HG02885 (cell line): ENCODE results near the gene CEP162.
A peak's percentile ranks its signal among the peaks of the same experiment; 100 is the strongest.
"Not testable (repeated sequence)": the region's sequence is repeated elsewhere in the genome, so short reads cannot be mapped to it uniquely, and the experiment has no call there.

ENCODE experiments used
- ATAC-seq: cut with Tn5 transposase; IDR thresholded peaks from one replicate; pipeline ENCODE4 v1.9.1; 2021; ENCODE audit warnings: mild to moderate bottlenecking; ENCODE audit not compliant: unreplicated experiment, poor library complexity

CEP162 gene

DNA sequence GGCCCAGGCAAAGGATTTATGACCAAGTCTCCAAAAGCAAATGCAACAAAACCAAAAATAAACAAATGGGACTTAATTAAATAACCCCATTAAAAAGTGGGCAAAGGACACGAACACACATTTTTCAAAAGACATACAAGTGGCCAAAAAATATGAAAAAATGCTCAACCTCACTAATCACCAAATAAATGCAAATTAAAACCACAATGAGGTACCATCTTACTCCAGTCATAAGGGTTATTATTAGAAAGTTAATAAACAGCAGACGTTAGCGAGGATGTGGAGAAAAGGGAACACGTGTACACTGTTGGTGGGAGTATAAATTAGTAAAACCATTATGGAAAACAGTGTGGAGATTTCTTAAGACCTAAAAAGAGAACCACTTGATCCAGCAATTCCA, 71.1 kb downstream of the CEP162 start:
- no peak for ATAC-seq

DNA sequence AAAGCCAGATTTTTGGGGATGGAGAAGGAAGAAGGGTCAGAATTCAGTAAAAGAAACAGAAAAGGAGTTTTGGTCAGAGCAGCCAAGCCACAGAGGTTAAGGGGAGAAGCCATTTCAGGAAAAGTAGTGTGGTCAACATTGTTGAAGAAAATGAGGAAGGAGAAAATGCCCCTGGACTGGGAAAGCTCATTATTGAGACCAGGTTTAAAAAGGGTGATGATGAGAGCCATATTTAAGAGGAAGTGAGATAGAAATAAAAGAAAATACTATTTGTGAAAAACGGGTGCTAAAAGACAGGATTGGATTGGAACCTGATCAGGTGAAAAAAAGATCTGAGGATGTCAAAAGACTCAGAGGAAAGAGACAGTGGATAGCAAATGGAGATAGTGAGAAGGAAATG, 75.8 kb downstream of the CEP162 start:
- ATAC-seq: no peak

DNA sequence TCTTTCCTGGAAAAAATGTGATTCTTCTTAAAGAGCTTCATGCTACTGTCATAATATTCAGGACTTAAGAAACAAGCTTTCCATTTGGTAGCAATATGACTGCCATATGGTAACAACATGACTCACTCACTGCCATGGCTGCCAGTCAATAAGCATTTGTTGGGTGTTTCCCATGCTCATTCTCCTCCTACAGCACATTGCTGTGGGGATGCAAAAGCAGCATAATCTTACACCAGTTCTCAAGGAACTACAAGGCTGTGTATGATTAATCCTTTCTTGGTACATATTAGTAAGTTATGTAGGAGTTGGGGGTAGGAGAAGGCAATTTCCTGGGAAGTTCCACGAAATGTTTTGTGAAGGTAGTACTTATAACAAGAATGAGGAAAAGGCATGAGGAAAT, 76.7 kb downstream of the CEP162 start:
- peak; percentile 59 for ATAC-seq

DNA sequence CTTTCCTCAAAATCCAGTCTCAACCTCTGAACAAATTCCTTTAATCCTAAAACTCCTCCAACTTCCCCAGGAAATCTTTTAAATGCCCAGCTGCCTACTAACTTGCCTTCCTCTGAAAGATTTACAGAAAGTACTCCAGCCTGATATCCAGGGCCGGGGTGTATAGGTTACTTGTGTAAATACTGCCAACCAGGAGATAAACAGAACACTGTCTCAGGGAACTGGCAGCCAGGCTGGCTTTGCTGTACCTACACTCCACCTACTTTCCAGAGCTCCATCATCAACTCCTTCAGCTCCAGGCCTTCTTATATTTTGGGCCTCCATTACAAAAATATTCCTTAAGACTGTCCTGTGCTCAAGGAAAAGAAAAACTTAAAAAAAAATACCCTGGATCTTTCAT, 85.9 kb downstream of the CEP162 start:
- ATAC-seq: no peak

DNA sequence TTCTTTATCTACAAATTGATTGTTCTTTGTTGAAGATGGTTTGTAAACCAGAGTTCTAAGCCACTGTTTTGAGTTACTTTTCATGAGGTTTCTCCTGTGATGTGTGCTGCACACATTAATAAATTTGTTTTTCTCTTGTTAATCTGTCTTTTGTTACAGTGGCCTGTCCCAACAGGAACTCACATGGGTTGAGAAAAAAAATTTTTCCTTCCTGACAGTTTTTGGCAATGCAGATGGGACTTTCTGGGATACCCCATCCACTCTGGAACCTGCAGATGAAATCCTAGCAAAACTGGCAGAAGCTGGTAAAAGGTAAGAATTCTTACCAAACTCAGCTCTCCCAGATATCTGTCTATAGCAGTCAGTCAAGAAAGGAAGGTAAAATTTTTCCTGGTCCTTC, 88.1 kb downstream of the CEP162 start:
- no peak for ATAC-seq

DNA sequence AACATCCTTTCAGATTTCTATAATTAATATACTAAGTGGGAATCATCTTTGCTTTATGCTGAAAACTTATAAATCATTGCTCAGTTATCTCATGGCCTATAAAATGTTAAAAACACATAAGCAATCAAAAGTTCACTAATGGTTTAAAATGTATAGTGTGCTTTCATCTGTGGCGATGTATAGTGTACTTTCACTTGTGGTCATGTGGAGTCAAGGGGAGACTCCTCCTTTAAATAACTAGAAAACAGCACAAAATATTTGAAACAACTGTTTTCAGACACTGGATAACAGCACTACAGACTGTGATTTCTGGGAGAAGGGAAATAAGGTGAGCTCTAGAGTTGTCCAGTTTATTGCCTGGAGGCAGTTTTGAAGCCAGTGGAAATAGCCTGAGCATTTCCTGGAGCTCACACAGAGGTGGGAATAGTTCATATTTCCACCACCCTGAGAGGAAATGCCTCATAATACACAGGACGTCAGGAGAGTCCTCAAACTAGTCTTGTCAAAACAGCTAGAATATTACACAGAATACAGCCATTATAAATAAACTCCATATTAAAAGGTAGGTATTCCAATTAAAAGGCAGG, 89.4 kb downstream of the CEP162 start:
- ATAC-seq: peak; percentile 58

DNA sequence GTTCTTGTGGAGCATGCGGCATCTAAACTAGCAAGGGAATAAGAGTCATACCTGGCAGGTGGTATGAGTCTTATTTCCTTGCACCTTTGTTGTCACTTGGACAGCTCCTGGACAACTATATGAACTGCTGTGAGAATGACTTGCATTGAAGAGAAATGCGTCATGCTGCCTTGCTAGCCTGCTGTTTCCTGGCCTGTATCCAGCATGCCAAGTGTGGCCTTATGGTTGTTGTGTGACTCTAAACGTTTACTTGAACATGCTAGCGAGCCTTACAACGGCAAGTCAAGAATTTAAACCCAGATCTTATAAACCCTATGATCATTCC, 90.4 kb downstream of the CEP162 start:
- no peak for ATAC-seq

DNA sequence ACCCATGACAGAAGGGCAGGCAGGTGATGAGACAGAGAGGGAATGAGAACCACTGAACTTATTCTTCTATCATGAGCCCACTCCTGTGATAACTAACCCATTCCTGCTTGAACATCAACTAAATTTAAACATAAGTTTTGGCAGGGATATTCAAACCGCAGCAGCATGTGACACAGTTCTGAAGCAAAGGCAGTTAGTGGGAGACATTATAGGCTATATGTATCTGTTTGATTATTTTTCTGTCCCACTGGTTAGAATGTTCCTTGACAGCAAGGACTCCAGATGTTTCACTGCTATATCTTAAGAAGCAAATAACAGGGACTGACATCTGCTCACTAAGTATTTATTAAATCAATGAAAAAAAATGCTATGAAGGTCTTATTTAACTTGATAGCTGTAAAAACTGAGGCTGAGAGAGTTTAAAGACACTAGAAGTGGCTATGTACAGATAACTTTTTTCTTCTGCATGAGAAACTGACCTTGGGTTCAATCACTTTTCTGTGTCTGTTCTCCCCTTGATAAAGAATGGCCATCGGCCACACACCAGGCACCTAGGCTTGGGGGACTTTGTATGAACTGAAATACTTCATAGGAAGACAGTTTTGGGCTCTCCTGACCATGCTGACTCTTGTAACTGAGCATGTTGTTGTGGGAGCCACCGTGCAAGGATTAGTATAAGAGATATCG, 90.9 kb downstream of the CEP162 start:
- ATAC-seq: no peak

DNA sequence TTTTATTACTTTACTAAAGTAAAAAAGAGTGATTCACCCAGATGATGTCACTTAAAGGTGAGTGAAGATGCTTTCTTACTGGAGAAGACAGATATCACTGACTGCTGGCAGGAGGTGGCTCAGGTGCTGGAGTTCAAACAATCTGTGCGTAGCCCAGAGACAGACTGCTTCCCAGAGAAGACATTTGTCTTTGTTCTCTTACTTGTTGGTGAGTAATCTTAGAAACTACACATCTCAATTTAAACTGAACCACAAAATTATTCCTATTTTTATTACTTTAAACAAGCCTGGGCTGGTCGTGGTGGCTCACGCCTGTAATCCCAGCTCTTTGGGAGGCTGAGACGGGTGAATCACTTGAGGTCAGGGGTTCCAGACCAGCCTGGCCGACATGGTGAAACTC, 92.2 kb downstream of the CEP162 start:
- ATAC-seq: no peak

DNA sequence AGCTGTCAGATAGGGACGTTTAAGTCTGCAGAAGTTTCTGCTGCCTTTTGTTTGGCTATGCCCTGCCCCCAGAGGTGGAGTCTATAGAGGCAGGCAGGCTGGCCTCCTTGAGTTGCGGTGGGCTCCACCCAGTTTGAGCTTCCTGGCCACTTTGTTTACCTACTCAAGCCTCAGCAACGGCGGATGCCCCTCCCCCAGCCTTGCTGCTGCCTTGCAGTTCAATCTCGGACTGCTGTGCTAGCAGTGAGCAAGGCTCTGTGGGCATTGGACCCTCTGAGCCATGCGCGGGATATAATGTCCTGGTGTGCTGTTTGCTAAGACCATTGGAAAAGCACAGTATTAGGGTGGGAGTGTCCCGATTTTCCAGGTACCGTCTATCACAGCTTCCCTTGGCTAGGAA, 94.1 kb downstream of the CEP162 start:
- ATAC-seq: not testable (repeated sequence)

DNA sequence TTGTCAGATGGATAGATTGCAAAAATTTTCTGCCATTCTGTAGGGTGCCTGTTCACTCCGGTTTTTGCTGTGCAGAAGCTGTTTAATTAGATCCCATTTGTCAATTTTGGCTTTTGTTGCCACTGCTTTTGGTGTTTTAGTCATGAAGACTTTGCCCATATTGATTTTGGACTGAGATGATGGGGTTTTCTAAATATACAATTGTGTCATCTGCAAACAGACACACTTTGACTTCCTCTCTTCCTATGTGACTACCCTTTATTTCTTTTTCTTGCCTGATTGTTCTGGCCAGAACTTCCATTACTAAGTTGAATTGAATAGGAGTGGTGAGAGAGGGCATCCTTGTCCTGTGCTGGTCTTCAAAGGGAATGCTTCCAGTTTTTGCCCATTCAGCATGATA, 97.9 kb downstream of the CEP162 start:
- ATAC-seq: not testable (repeated sequence)

DNA sequence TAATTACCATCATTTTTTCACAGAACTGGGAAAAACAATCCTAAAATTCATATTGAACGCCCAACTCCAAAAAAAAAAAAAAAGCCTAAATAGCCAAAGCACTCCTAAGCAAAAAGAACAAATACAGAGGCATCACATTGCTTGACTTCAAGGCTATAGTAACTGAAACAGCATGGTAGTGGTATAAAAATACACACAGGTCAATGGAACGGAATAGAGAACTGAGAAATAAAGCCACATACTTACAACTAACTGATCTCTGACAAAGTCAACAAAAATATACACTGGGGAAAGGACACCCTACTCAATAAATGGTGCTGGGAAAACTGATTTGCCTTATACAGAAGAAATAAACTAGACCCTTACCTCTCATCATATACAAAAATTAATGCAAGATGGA, 104.3 kb downstream of the CEP162 start:
- peak; percentile 72 for ATAC-seq

DNA sequence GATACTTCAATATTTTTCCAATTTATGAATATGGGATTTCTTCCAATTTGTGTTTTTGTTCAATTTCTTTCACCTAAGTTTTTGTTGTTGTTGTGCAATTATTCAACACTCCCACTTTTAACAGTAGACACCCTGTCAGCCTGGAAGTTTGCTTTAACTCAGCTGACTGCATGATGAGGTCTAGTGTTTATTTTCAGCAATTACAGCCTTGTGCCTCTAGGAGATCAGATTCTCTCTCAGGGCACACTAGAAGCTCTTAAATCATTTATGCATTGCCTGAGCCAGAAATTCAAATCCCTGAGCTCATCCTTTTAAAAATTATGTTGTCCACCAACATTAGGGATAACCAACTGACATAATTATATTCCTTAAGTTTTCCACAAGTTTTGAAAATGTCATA, 108.2 kb downstream of the CEP162 start:
- no peak for ATAC-seq

DNA sequence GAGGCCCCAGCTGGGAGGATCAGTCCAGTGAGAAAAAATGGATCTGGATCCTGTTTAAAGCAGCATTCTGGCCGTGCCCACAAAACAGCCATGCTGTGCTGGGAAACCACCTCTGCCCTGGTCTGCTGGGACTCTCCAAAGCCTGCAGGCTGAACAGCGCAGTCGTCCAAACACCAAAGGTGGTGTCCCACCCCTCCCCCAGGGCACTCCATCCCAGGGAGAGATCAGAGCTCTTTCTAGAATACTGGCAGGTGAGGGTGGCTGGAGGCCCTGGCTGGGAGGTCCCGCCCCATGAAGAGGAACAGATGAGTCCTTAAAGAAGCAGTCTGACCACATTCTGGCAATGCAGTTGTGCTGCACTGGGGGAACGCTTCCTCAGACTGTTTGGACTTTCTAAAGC, 109.3 kb downstream of the CEP162 start:
- no peak for ATAC-seq

DNA sequence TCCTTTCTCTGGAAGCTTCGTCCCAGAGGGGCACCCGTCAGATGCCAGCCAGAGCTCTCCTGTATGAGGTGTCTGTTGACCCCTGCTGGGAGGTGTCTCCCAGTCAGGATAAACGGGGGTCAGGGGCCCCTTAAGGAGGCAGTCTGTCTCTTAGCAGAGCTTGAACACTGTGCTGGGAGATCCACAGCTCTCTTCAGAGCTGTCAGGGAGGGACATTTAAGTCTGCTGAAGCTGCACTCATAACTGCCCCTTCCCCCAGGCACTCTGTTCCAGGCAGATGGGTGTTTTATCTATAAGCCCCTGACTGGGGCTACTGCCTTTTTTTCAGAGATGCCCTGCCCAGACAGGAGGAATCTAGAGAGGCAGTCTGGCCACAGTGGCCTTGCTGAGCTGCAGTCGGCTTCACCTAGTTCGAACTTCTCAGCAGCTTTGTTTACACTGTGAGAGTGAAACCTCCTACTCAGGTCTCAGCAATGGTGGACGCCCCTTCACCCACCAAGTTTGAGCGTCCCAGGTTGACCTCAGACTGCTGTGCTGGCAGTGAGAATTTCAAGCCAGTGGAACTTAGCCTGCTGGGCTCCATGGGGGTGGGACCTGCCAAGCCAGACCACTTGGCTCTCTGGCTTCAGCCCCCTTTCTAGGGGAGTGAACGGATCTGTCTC, 112.4 kb downstream of the CEP162 start:
- ATAC-seq: not testable (repeated sequence)

DNA sequence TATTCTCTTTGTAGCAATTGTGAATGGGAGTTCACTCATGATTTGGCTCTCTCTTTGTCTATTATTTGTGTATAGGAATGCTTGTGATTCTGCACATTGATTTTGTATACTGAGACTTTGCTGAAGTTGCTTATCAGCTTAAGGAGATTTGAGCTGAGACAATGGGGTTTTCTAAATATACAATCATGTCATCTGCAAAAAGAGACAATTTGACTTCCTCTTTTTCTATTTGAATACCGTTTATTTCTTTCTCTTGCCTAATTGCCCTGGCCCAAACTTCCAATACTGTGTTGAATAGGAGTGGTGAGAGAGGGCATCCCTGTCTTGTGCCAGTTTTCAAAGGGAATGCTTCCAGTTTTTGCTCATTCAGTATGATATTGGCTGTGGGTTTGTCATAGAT, 116.1 kb downstream of the CEP162 start:
- ATAC-seq: not testable (repeated sequence)

DNA sequence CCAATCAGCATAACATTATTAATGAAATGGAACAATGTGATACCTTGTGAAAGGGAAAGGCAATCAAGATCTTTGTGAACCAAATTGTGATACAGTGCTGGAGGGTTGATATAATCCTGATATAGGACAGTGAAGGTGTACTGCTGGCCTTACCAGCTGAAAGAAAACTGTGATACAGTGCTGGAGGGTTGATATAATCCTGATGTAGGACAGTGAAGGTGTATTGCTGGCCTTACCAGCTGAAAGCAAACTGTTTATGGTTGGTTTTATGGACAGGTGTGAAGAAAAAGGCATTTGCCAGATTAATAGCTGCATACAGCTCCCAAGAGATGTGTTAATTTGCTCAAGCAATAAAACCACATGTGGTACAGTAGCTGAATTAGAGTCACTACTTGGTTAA, 119.9 kb downstream of the CEP162 start:
- ATAC-seq: no peak

DNA sequence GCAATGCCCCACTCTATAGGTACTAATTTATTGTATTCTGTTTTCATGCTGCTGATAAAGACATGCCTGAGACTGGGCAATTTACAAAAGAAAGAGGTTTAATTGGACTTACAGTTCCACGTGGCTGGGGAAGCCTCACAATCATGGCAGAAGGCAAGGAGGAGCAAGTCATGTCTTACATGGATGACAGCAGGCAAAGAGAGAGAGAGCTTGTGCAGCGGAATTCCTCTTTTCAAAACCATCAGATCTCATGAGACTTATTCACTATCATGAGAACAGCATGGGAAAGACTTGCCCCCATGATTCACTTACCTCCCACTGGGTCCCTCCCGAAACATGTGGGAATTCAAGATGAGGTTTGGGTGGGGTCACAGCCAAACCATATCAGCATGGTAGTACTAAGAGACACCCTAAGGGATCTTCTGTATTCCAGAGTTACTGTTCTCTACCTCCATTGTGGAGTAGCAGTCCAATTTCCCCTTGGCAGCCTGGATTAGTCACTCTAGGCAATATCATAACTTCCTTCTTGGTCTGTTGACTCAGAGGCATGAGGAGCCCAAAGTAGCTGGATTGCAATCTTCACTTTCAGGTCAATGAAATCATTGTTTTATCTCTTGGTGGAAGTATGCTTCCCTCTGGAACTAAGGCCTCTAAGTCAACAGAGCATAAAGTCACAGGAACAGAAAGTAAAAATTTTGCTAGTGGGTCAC, 122.1 kb downstream of the CEP162 start:
- not testable (repeated sequence) for ATAC-seq

DNA sequence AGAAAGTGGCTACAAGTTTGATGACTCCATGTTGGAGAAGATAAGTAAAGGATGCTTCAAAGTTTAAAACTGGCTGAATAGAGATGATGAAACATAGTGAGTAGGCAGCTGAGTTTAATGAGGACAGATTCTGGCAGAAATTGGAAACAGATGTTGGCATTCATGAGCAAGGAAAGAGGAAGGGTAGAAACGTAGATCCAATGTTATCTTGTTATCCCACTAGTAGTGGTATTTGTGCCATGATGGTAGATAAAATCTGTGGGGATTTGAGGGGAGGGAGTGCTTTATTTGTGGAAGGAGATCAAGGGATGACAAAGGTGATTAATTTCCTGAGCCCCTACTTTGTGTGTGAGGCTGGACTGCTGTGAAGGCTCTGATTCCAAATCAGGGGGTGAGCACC, 124.4 kb downstream of the CEP162 start:
- ATAC-seq: no peak

DNA sequence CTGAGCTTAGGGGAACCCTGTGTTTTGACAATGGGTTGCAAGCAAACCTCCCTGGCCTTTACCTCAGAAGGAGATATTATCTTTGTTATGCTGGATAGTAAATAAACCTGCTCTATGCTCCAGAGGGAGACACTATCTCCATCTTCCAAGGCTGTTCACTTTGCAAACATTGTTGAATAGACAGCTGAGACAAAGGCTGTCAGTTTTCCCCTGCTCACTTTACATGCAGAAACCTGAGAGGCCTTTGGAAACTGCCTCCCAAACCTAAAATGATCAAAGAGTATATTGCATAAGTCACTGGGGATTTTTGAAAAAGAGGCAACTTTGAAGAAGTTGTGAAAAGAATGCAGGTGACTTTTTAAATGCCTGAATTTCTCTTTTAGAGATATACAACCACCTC, 132.3 kb downstream of the CEP162 start:
- ATAC-seq: no peak
